Gastroesophageal sphincter (tissue), 4 donors: Measurements from ENCODE around the gene FRMD4B. TPM values are rescaled to one million over a fixed set of nuclear protein-coding genes. Genes with fewer than 3 reads are reported as not detected.

Experiments used
- ATAC-seq: fragments of 150-250 bp; one replicate; pipeline ENCODE4 v1.9.1; 2016; ENCODE audit warnings: mild to moderate bottlenecking, moderate library complexity
- H3K27ac ChIP-seq, 4 donors: fragments of 200-600 bp; sonication (generic) in 3 of 4; 1 replicate in 3 of 4; 2 replicates in 1 of 4; pipeline ENCODE4 v1.5.1; 2016 to 2019
- H3K27me3 ChIP-seq: fragments of 200-600 bp; sonication (generic); one replicate; pipeline ENCODE4 v1.5.1; 2019
- H3K36me3 ChIP-seq, 2 donors: fragments of 200-600 bp; sonication (generic); one replicate each; pipeline ENCODE4 v1.5.1; 2019; ENCODE audit warnings: control low read depth in 1 of 2
- H3K4me1 ChIP-seq, 3 donors: fragments of 200-600 bp; sonication (generic); 1 replicate in 2 of 3; 2 replicates in 1 of 3; pipeline ENCODE4 v1.5.1; 2016 to 2019; ENCODE audit warnings: control low read depth in 2 of 3
- H3K4me3 ChIP-seq, 2 donors: fragments of 200-600 bp; sonication (generic); one replicate each; pipeline ENCODE4 v1.5.1; 2019; ENCODE audit warnings: mild to moderate bottlenecking in 1 of 2, moderate library complexity in 1 of 2
- H3K9me3 ChIP-seq, 3 donors: fragments of 200-600 bp; sonication (generic); one replicate each; pipeline ENCODE4 v1.5.1; 2017 to 2019; ENCODE audit warnings: control low read depth in 2 of 3
- EP300 ChIP-seq: sonication (generic); formaldehyde crosslinking; IDR thresholded peaks from one replicate; pipeline ENCODE4 v1.6.1; 2017; ENCODE audit warnings: antibody characterized with exemption, mild to moderate bottlenecking
- POLR2A ChIP-seq, 2 donors: fragments of 450-650 bp; IDR thresholded peaks; one replicate each; pipeline ENCODE4 v1.6.1; 2017; ENCODE audit warnings: antibody characterized with exemption in 2 of 2, mild to moderate bottlenecking in 2 of 2, moderate library complexity in 1 of 2
- POLR2AphosphoS5 ChIP-seq: sonication (generic); formaldehyde crosslinking; IDR thresholded peaks from one replicate; pipeline ENCODE4 v1.6.1; 2017; ENCODE audit warnings: antibody characterized with exemption
- WGBS, 2 donors: methylation state at CpG; one replicate each; pipeline ENCODE4 v1.1.5; 2018; ENCODE audit warnings: low coverage in 1 of 2; 5-methylcytosine and 5-hydroxymethylcytosine counted together
- total RNA-seq, 4 donors: library from RNA; depleted of rRNA; stranded (reverse); fragments of >200 nt; gene quantifications; one replicate each; pipeline ENCODE4 v1.1.0, GENCODE V29; 2016
- TF ChIP-seq, protein P1 (sequence below), 4 experiments: fragments of 200-600 bp in 2 of 4; fragments of 450-650 bp in 2 of 4; sonication (generic) in 1 of 4; IDR thresholded peaks; one replicate each; pipeline ENCODE4 v1.5.1; 2017 to 2019; ENCODE audit warnings: antibody characterized with exemption in 4 of 4, mild to moderate bottlenecking in 2 of 4, moderate library complexity in 2 of 4

The FRMD4B gene
- total RNA-seq, 4 donors from 2014 or later = 7.1 to 22.3 (median 19.8) TPM

- no peaks in the 10 kb centered on the region for H3K9me3 ChIP-seq
- 100% methylated on average over 1 to 2 of the region's 2 CpGs for WGBS, 2 donors
- H3K36me3 ChIP-seq = no peaks in the 10 kb centered on the region
- H3K4me3 ChIP-seq = no peak overlapping the region
- no peak for ATAC-seq
- no peaks in the 10 kb centered on the region for H3K27me3 ChIP-seq
- no peaks in the 10 kb centered on the region for H3K4me1 ChIP-seq
- TF ChIP-seq, protein P1, sequence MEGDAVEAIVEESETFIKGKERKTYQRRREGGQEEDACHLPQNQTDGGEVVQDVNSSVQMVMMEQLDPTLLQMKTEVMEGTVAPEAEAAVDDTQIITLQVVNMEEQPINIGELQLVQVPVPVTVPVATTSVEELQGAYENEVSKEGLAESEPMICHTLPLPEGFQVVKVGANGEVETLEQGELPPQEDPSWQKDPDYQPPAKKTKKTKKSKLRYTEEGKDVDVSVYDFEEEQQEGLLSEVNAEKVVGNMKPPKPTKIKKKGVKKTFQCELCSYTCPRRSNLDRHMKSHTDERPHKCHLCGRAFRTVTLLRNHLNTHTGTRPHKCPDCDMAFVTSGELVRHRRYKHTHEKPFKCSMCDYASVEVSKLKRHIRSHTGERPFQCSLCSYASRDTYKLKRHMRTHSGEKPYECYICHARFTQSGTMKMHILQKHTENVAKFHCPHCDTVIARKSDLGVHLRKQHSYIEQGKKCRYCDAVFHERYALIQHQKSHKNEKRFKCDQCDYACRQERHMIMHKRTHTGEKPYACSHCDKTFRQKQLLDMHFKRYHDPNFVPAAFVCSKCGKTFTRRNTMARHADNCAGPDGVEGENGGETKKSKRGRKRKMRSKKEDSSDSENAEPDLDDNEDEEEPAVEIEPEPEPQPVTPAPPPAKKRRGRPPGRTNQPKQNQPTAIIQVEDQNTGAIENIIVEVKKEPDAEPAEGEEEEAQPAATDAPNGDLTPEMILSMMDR (IDR thresholded peaks at IDR 0.05) = no peak
- no peak for TF ChIP-seq POLR2A (IDR thresholded peaks at IDR 0.05)
- no peak for TF ChIP-seq EP300
- TF ChIP-seq POLR2AphosphoS5 = no peak
- H3K27ac ChIP-seq = no peak overlapping the region
Measured at GRCh38 chr3:69244039-69244438, 141.8 kb downstream of the FRMD4B start.

- no peak overlapping the region for H3K27ac ChIP-seq
- no peaks in the 10 kb centered on the region for H3K4me1 ChIP-seq
- H3K4me3 ChIP-seq = no peak overlapping the region
- no peaks in the 10 kb centered on the region for H3K27me3 ChIP-seq
- WGBS, 2 donors = 97 to 100% methylated on average over 3 to 4 of the region's 4 CpGs
- TF ChIP-seq, protein P1 (IDR thresholded peaks at IDR 0.05) = no peak
- TF ChIP-seq EP300 (no peak), POLR2A (IDR thresholded peaks at IDR 0.05) (no peak)
- ATAC-seq = no peak
- no peaks in the 10 kb centered on the region for H3K9me3 ChIP-seq
- H3K36me3 ChIP-seq = no peaks in the 10 kb centered on the region
Measured at GRCh38 chr3:69241769-69242168, 144.1 kb downstream of the FRMD4B start.

GRCh38 chr3:69240651-69241568, 145.0 kb downstream of the FRMD4B start:
- TF ChIP-seq POLR2A (IDR thresholded peaks at IDR 0.05) (no peak), EP300 (no peak), POLR2AphosphoS5 (no peak)
- TF ChIP-seq, protein P1 (IDR thresholded peaks at IDR 0.05) = no peak
- H3K27ac ChIP-seq = no peak overlapping the region
- H3K9me3 ChIP-seq = no peaks in the 10 kb centered on the region
- no peak for ATAC-seq
- H3K36me3 ChIP-seq = no peaks in the 10 kb centered on the region
- H3K27me3 ChIP-seq = no peaks in the 10 kb centered on the region
- no peak overlapping the region for H3K4me3 ChIP-seq
- no peaks in the 10 kb centered on the region for H3K4me1 ChIP-seq
- WGBS, 2 donors = 75 to 80% methylated on average over 6 to 8 of the region's 10 CpGs

DNA sequence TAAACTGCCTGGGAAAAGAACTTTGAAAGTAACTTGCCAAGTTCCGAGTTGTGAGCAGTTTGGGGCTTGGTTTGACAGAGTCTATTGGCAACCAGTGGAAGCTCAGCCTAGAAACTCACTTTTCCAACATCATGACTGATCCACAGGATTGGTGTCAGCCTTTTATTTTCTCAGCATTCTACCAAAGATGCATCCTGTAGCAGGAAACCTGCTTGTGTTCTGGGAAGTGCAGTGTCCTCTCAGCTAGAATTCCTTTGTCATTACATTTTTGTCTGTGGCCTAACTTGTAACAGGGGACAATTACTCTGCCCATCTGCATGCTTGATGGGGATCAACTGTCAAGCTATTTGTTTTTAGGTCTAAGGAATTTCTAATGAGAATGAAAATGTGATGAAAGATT, 146.8 kb downstream of the FRMD4B start:
- H3K36me3 ChIP-seq = no peaks in the 10 kb centered on the region
- H3K27me3 ChIP-seq = no peaks in the 10 kb centered on the region
- TF ChIP-seq EP300 = no peak
- no peak for TF ChIP-seq POLR2A (IDR thresholded peaks at IDR 0.05)
- no peak for TF ChIP-seq POLR2AphosphoS5
- TF ChIP-seq, protein P1 (IDR thresholded peaks at IDR 0.05) = no peak
- 55% methylated on average over 1 of the region's 1 CpG; no CpG with 5 or more reads in 1 of the 2 donors for WGBS, 2 donors
- no peak overlapping the region for H3K27ac ChIP-seq
- no peak for ATAC-seq
- H3K4me3 ChIP-seq = no peak overlapping the region
- no peaks in the 10 kb centered on the region for H3K4me1 ChIP-seq
- H3K9me3 ChIP-seq = no peaks in the 10 kb centered on the region
